Keratinocyte (primary cell): ENCODE results near the gene EIF3D. TPM values are rescaled to one million over a fixed set of nuclear protein-coding genes. Genes with fewer than 3 reads are reported as not detected.

Source experiments
- DNase-seq: peaks from one replicate; pipeline ENCODE4 v3.0.0-alpha.2; 2011; ENCODE audit warnings: low read depth, missing footprints, low spot score
- FAIRE-seq: peaks from 2 replicates; lab custom pipeline; 2011; peaks lifted over from hg19 to GRCh38; lab: Jason Lieb, UNC
- H2AFZ ChIP-seq: 2 replicates; pipeline ENCODE4 v1.6.0; 2012; ENCODE audit warnings: low read length, control low read depth, inconsistent platforms; ENCODE audit not compliant: control insufficient read depth
- H3K27ac ChIP-seq: 2 replicates; pipeline ENCODE4 v1.5.1; 2011; ENCODE audit warnings: low read length; ENCODE audit not compliant: control insufficient read depth, insufficient read depth
- H3K27me3 ChIP-seq: 3 replicates; pipeline ENCODE4 v1.6.0; 2011; ENCODE audit warnings: low read length; ENCODE audit not compliant: control insufficient read depth, insufficient read depth; ENCODE audit errors: extremely low read depth
- H3K36me3 ChIP-seq, 2 experiments: 2 replicates in 1 of 2; 3 replicates in 1 of 2; pipeline ENCODE4 v1.5.1; 2011; ENCODE audit warnings: low read length in 2 of 2, mild to moderate bottlenecking in 1 of 2; ENCODE audit not compliant: control insufficient read depth in 2 of 2, insufficient read depth in 2 of 2; ENCODE audit errors: extremely low read depth in 1 of 2
- H3K4me1 ChIP-seq: 3 replicates; pipeline ENCODE4 v1.5.1; 2011; ENCODE audit warnings: low read length; ENCODE audit not compliant: control insufficient read depth, insufficient read depth; ENCODE audit errors: extremely low read depth
- H3K4me2 ChIP-seq: 3 replicates; pipeline ENCODE4 v1.6.0; 2011; ENCODE audit warnings: low read depth, low read length; ENCODE audit not compliant: control insufficient read depth, insufficient read depth; ENCODE audit errors: extremely low read depth
- H3K4me3 ChIP-seq, 3 experiments: fragments of 200-600 bp in 1 of 3; sonication (generic) in 1 of 3; 2 replicates in 2 of 3; 3 replicates in 1 of 3; pipeline ENCODE4 v1.5.1; 2011 to 2016; ENCODE audit warnings: low read length in 3 of 3, mild to moderate bottlenecking in 3 of 3, control low read depth in 2 of 3, inconsistent platforms in 1 of 3, low read depth in 1 of 3, mixed read lengths in 1 of 3, mixed run types in 1 of 3, moderate library complexity in 1 of 3; ENCODE audit not compliant: control insufficient read depth in 2 of 3, insufficient read depth in 2 of 3; ENCODE audit errors: extremely low read depth in 1 of 3
- H3K79me2 ChIP-seq: 2 replicates; pipeline ENCODE4 v1.6.0; 2012; ENCODE audit warnings: low read length; ENCODE audit not compliant: control insufficient read depth, insufficient read depth
- H3K9ac ChIP-seq: 3 replicates; pipeline ENCODE4 v1.6.0; 2011; ENCODE audit warnings: low read length; ENCODE audit not compliant: control insufficient read depth, insufficient read depth; ENCODE audit errors: extremely low read depth
- H3K9me1 ChIP-seq: 3 replicates; pipeline ENCODE4 v1.6.0; 2011; ENCODE audit warnings: low read length; ENCODE audit not compliant: control insufficient read depth, insufficient read depth; ENCODE audit errors: extremely low read depth
- H3K9me3 ChIP-seq: 2 replicates; pipeline ENCODE4 v1.5.1; 2012; ENCODE audit warnings: low read depth, low read length; ENCODE audit not compliant: control insufficient read depth
- H4K20me1 ChIP-seq: 3 replicates; pipeline ENCODE4 v1.6.0; 2011; ENCODE audit warnings: low read length; ENCODE audit not compliant: control insufficient read depth, insufficient read depth; ENCODE audit errors: extremely low read depth
- CTCF ChIP-seq, 3 experiments: IDR thresholded peaks in 1 of 3; conservative IDR thresholded peaks in 1 of 3; optimal IDR thresholded peaks in 1 of 3; 2 replicates in 2 of 3; 3 replicates in 1 of 3; pipeline versions ENCODE3 to v1.5.1; 2011; ENCODE audit warnings: low read length in 3 of 3, mild to moderate bottlenecking in 3 of 3, moderate library complexity in 2 of 3, control low read depth in 1 of 3, inconsistent platforms in 1 of 3; ENCODE audit not compliant: insufficient read depth in 2 of 3; ENCODE audit errors: extremely low read depth in 1 of 3
- EZH2 ChIP-seq: IDR thresholded peaks from one replicate; pipeline ENCODE4 v1.6.1; 2012; ENCODE audit warnings: inconsistent platforms, mild to moderate bottlenecking, low read length, moderate library complexity
- dilution Hi-C: fragments of 300-500 bp; cut with MboI; formaldehyde crosslinking; loops from one replicate; pipeline ENCODE4 v1.7.0; 2020; ENCODE audit warnings: low sequenced_read_pairs; ENCODE audit not compliant: extremely low pct_ligation_motif_present
- polyA plus RNA-seq, 5 experiments: library from polyadenylated mRNA; depleted of rRNA in 3 of 5; stranded (reverse) in 3 of 5; stranded (forward) in 1 of 5; unstranded in 1 of 5; fragments of >200 nt; gene quantifications; 1 replicate in 1 of 5; 2 replicates in 3 of 5; 3 replicates in 1 of 5; pipeline versions ENCODE4 v1.2.1 to v1.2.3, GENCODE V29; 2011 to 2012; ENCODE audit warnings: missing spikeins in 2 of 5, low read depth in 1 of 5, low replicate concordance in 1 of 5

The EIF3D gene
- polyA plus RNA-seq, 1 donor (not counting 4 experiments of a cell fraction or from before 2014, with no cell fraction given): 408 TPM

DNA sequence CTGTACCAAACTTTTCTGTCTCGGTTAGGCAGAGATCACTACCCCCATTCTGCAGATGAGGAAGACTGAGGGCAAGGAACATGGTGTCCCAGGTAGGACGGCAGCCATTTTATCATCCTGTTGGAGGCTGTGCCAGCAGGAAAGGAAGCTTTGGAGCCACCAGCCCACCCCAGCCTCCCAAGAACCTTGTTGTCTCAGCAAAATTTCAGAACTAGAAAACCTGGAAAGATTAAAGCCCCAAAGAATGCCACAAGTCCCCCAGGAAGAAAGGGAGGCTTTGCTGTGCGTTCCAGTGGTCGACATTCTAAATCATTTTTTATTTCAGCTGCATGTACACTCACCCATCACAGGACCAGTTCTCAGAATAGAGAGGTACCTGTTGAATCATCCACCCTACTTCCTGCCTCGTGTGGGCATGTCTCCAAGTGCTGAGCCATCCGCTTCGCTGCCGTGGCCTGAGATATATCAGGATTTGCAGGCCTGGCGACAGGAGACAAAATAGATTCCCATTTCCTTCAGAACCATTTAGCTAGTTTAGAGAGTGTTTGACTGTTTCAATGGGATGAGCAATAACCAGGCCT is 13.0 kb upstream of the EIF3D start:
- Histone ChIP-seq H3K27ac (peak overlapping the region; percentile 80), H3K4me2 (peak overlapping the region; percentile 51), H4K20me1 (no peaks in the 10 kb centered on the region), H3K9me3 (no peaks in the 10 kb centered on the region), H3K79me2 (no peaks in the 10 kb centered on the region), H3K9me1 (no peaks in the 10 kb centered on the region), H3K27me3 (no peaks in the 10 kb centered on the region), H2AFZ (peak overlapping the region; percentile 62), H3K9ac (peak overlapping the region; percentile 53), H3K4me1 (peaks cover 25% of the 10 kb centered on the region), H3K4me3 (no peak overlapping the region), H3K36me3 (no peaks in the 10 kb centered on the region)
- DNase-seq (peak; percentile 59), FAIRE-seq (peak; percentile 100)
- dilution Hi-C loops: no loop called here
- TF ChIP-seq CTCF (optimal IDR thresholded peaks at IDR 0.05 in 1 of 3, IDR thresholded peaks at IDR 0.05 in 1 of 3, conservative IDR thresholded peaks at IDR 0.05 in 1 of 3; ENCODE audit: extremely low read depth in 1 of 3, insufficient read depth in 2 of 3, low read length in 3 of 3) (no peak), EZH2 (no peak)

DNA sequence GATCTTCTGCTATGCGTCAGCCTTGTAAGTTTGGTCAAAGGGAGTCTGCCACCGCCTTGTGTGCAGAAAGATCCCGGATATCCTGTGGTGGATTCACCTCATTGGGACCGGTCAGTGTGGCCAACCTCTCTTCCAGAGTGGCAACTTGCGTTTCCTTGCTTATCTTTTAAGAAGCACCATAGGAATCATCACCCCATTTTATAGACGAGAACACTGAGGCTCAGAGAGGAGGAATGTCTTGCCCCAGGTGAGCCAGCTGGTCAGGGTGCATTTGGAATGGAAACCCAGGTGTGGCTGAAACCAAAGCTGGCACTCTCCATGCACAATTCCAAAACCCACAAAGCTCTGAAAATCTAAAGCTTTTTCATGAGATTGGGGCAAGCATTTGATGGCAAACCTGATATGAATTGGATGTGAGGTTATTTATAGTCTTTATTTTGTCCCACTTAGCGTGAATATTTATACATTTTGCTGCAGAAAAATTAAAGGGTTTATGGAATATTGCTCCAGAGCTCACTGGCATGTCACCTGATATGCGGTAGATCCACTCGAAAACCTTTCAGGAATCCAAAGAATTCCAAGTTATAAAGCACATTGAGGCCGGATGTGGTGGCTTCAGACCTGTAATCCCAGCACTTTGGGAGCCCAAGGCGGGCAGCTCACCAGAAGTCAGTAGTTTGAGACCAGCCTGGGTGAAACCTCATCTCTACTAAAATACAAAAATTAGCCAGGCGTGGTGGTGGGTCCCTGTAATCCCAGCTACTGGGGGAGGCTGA is 12.1 kb upstream of the EIF3D start:
- dilution Hi-C loops: no loop called here
- peak overlapping the region; percentile 80 for H3K27ac ChIP-seq
- no peak overlapping the region for H2AFZ ChIP-seq
- H3K27me3 ChIP-seq: no peaks in the 10 kb centered on the region
- no peaks in the 10 kb centered on the region for H3K9me1 ChIP-seq
- H3K4me1 ChIP-seq: peaks cover 20% of the 10 kb centered on the region
- no peaks in the 10 kb centered on the region for H3K36me3 ChIP-seq
- H3K4me2 ChIP-seq: no peak overlapping the region
- H3K4me3 ChIP-seq: no peak overlapping the region
- FAIRE-seq (peak; percentile 29), DNase-seq (no peak)
- H4K20me1 ChIP-seq: no peaks in the 10 kb centered on the region
- TF ChIP-seq EZH2 (no peak), CTCF (optimal IDR thresholded peaks at IDR 0.05 in 1 of 3, IDR thresholded peaks at IDR 0.05 in 1 of 3, conservative IDR thresholded peaks at IDR 0.05 in 1 of 3; ENCODE audit: extremely low read depth in 1 of 3, insufficient read depth in 2 of 3, low read length in 3 of 3) (no peak)
- no peak overlapping the region for H3K9ac ChIP-seq
- H3K9me3 ChIP-seq: no peaks in the 10 kb centered on the region
- H3K79me2 ChIP-seq: no peaks in the 10 kb centered on the region
